HG03066 (cell line): ENCODE measurements around the gene TBC1D8.

Source experiments
- ATAC-seq: cut with Tn5 transposase; IDR thresholded peaks from one replicate; pipeline ENCODE4 v1.9.1; 2021; ENCODE audit warnings: low read depth; ENCODE audit not compliant: unreplicated experiment

Gene TBC1D8

GRCh38 chr2:101140237-101140636, 10.9 kb downstream of the TBC1D8 start:
- no peak for ATAC-seq

DNA sequence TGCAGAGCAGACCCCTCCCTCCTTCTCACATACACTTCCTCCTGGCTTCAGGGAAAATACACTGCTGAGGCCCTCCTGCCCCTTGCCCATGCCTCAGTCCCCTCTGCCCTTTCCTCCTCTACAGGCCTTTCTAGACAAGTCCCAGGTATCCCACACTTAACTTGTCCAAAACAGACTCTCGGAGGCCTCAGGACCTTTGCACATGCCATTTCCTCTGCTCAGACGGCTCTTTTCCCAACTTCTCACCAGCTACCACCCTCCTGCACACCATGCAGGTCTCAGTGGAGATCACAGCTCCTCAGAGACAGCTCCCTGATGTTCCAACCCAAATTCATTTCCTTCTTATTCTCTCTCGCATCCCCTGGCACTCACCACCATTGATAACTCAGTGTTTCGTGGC, 11.7 kb downstream of the TBC1D8 start:
- no peak for ATAC-seq

DNA sequence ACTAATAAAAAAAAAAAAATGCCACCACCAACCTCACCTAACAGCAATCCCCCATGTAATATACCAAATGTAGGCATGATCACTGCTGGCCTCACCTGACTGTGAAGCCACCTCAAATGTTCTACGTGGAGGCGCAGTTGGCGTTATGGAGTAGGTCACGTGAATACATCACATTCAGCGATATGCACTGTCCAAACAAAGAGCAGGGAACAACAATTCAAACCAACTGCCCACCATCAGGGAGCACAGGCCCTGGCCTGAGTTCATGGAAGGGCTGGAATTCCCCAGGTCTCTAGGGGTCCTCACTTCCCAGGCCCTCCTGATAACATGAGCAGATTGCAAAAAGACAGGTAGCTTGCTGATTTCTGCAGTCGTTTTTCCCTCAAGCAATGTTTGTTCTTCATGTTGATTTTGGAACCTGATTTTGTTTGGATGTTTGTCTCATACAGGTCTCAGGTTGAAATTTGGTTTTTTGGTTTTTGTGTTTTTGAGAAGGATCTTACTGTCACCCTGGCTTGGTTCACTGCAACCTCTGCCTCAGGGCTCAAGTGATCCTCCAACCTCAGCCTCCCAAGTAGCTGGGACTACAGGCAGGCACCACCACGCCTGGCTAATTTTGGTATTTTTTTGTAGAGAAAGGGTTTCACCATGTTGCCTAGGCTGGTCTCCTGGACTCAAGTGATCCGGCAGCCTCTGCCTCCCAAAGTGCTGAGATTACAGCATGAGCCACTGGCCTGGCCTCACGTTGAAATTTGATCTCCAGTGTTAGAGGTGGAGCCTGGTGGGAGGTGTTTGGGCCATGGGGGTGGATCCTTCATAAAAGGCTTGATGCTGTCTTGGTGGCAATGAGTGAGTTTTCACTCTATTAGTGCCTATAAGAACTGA, 15.5 kb downstream of the TBC1D8 start:
- ATAC-seq, result no peak

DNA sequence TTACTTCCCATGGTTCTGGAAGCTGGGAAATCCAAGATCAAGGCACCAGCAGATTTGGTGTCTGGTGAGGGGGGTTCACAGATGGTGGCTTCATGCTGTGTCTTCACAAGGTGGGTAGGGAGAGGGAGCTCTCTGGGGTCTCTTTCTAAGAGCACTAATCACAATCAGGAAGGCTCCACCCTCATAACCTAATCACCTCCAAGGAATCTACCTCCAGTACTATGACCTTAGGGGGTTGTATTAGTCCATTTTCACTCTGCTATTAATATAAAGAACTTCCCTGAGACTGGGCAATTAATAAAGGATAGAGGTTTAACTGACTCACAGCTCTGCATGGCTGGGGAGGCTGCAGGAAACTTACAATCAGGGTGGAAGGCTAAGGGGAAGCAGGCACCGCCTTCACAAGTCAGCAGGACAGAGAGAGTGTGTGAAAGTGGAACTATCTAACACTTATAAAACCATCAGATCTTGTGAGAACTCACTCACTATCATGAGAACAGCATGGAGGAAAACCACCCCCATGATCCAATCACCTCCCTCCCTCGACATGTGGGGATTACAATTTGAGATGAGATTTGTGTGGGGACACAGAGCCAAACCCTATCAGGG, 17.6 kb downstream of the TBC1D8 start:
- ATAC-seq, result no peak

DNA sequence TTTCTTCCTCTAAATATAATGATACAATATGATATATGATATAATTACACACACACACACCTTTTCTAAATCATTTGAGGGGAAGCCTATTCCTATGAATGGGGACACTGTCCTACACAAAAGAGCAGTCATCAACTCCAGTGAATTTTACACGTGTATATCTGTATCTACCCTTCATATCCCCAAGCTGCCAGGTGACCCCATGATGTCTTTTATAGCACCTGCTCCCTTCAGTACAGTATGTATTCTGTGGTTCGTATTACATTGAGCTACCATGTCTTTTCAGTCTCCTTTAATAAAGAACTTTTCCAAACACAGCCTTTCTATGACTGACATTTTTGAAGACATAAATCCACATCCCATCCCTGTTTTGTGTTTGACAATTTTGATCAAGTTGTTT, 19.0 kb downstream of the TBC1D8 start:
- ATAC-seq, result no peak

- ATAC-seq, result no peak
Observed at GRCh38 chr2:101130081-101130480, 21.1 kb downstream of the TBC1D8 start.

GRCh38 chr2:101127319-101128056, 23.7 kb downstream of the TBC1D8 start:
- ATAC-seq, result no peak

DNA sequence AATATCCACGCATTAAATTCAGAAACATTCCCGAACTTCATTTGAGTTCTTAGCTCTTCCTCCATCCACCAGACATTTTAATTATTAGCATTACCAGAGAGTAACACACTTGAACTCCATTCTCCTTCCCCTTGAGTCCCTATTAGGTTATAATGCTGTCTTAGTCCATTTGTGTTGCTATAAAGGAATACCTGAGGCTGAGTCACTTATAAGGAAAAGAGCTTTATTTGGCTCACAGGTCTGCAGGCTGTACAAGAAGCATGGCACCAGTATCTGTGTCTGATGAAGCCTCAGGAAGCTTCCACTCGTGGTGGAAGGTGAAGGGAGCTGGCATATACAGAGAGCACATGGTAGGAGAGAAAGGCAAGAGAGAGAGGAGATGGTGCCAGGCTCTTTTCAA, 25.4 kb downstream of the TBC1D8 start:
- ATAC-seq, result no peak

- ATAC-seq, result no peak
Observed at GRCh38 chr2:101125374-101125773, 25.8 kb downstream of the TBC1D8 start.

GRCh38 chr2:101124643-101125366, 26.4 kb downstream of the TBC1D8 start:
- ATAC-seq, result no peak

GRCh38 chr2:101123795-101124471, 27.2 kb downstream of the TBC1D8 start:
- ATAC-seq, result no peak

- ATAC-seq, result no peak
Observed at GRCh38 chr2:101121174-101121573, 30.0 kb downstream of the TBC1D8 start.

- no peak for ATAC-seq
Observed at GRCh38 chr2:101120124-101120996, 30.8 kb downstream of the TBC1D8 start.

DNA sequence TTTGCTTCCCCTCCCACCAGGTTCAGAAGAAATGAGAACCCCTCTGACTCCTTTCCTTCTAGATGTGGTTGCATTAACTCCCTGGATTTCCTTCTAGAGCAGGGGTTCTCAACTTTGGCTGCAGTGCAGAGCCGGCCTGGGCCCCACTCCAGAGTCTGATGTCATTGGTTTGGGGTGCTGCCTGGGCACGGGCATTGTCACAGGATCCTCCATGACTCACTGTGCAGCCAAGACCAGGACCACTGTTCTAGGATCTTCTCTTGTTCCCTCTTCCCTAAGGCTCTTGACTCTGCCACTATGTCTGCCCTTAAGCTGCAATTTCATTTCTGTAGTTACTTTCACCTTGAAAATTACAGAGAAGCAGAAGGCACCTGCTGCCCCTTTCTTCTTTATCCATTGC, 31.8 kb downstream of the TBC1D8 start:
- no peak for ATAC-seq

- no peak for ATAC-seq
Observed at GRCh38 chr2:101116841-101117552, 34.2 kb downstream of the TBC1D8 start.

GRCh38 chr2:101116348-101116747, 34.8 kb downstream of the TBC1D8 start:
- no peak for ATAC-seq

GRCh38 chr2:101115664-101116063, 35.5 kb downstream of the TBC1D8 start:
- no peak for ATAC-seq

- ATAC-seq, result no peak
Observed at GRCh38 chr2:101114815-101115214, 36.4 kb downstream of the TBC1D8 start.
